Measurements from ENCODE around the gene SMIM1. TPM values are rescaled to one million over a fixed set of nuclear protein-coding genes. Genes with fewer than 3 reads are reported as not detected.
A peak's percentile ranks its signal among the peaks of the same experiment; 100 is the strongest.

Gene SMIM1
- total RNA-seq, 1 donor from 2014 or later: 10.8 TPM

DNA sequence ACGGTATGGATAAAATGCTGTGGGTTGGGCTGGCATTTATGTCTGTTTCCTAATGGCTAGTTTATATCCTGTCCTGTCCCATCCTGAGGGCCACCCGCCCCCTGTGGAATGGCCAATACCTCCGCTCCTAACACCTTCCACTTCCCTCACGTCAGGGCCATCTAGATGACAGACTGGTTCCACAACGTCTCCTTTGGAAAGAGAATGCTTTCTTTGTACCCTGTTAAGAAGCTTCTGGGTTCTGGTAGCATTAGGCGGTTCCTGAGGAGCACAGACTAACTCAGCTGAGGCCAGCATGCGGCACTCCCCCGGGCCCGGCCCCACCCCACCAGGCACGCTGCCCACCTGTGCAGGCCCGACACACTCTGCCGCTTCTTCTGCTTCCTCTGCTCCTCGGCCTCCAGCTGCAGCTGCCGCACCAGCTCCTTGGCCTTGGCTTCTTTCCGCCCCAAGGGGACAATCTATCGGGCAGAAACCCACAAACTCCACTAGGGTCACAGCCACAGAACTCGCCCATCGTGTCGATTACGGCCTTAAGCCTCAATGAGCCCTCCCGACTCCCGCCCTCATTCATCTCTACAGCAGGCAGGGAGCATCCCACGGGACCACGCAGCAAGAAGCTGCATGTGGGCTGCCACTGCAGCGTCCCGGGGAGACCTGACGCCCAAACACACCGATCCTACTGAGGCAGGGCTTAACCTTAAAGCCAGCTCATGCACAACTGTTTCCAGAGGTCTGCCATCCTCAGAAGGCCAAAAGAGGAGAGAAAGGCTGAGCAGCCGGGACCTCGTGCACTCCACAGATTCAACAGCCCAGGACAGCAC, 11.3 kb downstream of the SMIM1 start:
- Mint-ChIP-seq H3K27me3 (no peaks in the 10 kb centered on the region), H3K27ac (no peak overlapping the region), H3K36me3 (ENCODE audit: insufficient read depth) (peaks cover 26% of the 10 kb centered on the region), H3K4me3 (ENCODE audit: low read depth) (no peak overlapping the region), H3K9me3 (ENCODE audit: low read depth) (no peaks in the 10 kb centered on the region), H3K4me1 (ENCODE audit: low read depth) (no peaks in the 10 kb centered on the region)
- no peak for TF ChIP-seq CTCF (IDR thresholded peaks at IDR 0.05; ENCODE audit: unreplicated experiment)
- no peak for DNase-seq (ENCODE audit: low spot score, unreplicated experiment)

DNA sequence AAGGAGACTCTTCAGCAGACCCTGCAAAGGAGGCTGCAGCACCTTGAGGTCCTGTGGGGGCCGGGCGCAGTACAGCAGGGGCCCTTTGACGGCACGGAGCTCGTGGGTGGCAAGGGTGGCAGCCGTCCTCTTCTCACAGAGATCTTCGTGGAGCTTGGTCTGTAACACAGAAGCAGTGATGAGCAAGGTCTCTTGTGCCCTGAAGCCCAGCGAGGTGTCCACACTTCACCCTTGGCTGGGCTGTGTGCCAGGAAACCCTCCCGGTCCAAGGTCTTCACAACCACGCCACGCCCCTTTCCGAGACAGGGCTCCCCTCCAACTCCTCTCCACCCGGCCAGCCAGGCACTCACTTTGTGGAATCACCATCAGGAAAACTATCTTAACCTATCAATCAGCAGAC, 12.5 kb downstream of the SMIM1 start:
- Mint-ChIP-seq H3K9me3 (ENCODE audit: low read depth) (no peaks in the 10 kb centered on the region), H3K27me3 (no peaks in the 10 kb centered on the region), H3K36me3 (ENCODE audit: insufficient read depth) (peaks cover 22% of the 10 kb centered on the region), H3K4me1 (ENCODE audit: low read depth) (no peaks in the 10 kb centered on the region), H3K27ac (no peak overlapping the region), H3K4me3 (ENCODE audit: low read depth) (no peak overlapping the region)
- no peak for TF ChIP-seq CTCF (IDR thresholded peaks at IDR 0.05; ENCODE audit: unreplicated experiment)
- DNase-seq (ENCODE audit: low spot score, unreplicated experiment): no peak

DNA sequence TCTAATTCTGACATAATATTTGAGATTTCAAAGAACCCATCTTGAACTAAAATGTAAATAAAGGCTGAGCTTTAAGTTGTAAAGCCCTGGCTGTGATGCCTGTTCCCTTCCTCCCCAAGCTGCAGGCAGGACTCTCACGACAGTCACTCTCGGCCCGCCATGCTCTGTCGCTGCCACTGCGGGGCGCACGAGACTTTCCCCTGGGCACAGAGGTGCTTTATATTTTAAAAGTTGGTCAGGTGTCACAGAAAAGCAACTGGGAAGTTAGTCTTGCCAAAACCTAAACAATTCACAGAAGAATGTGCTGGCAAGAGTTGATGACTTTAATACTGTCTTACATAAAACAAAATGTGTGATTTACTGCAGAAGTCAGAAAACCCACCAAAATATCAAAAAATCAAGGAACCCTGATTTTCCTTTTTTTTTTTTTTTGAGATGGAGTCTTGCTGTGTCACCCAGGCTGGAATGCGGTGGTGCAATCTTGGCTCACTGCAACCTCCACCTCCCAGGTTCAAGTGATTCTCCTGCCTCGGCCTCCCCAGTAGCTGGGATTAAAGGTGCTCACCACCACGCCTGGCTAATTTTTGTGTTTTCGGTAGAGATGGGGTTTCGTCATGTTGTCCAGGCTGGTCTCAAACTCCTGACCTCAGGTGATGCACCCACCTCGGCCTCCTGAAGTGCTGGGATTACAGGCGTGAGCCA, 13.1 kb downstream of the SMIM1 start:
- no peaks in the 10 kb centered on the region for H3K9me3 Mint-ChIP-seq (ENCODE audit: low read depth)
- DNase-seq (ENCODE audit: low spot score, unreplicated experiment): no peak
- no peak overlapping the region for H3K27ac Mint-ChIP-seq
- TF ChIP-seq CTCF (IDR thresholded peaks at IDR 0.05; ENCODE audit: unreplicated experiment): peak; percentile 31
- H3K4me3 Mint-ChIP-seq (ENCODE audit: low read depth): no peak overlapping the region
- H3K36me3 Mint-ChIP-seq (ENCODE audit: insufficient read depth): peaks cover 18% of the 10 kb centered on the region
- no peaks in the 10 kb centered on the region for H3K4me1 Mint-ChIP-seq (ENCODE audit: low read depth)
- H3K27me3 Mint-ChIP-seq: no peaks in the 10 kb centered on the region

- Mint-ChIP-seq H3K36me3 (ENCODE audit: insufficient read depth) (peaks cover 15% of the 10 kb centered on the region), H3K4me1 (ENCODE audit: low read depth) (no peaks in the 10 kb centered on the region), H3K4me3 (ENCODE audit: low read depth) (no peak overlapping the region), H3K9me3 (ENCODE audit: low read depth) (no peaks in the 10 kb centered on the region), H3K27me3 (no peaks in the 10 kb centered on the region), H3K27ac (no peak overlapping the region)
- no peak for DNase-seq (ENCODE audit: low spot score, unreplicated experiment)
- no peak for TF ChIP-seq CTCF (IDR thresholded peaks at IDR 0.05; ENCODE audit: unreplicated experiment)
These were observed 14.2 kb downstream of the SMIM1 start for GRCh38 chr1:3786468-3787348.

GRCh38 chr1:3787349-3787715, 14.8 kb downstream of the SMIM1 start:
- Mint-ChIP-seq H3K27ac (no peak overlapping the region), H3K4me1 (ENCODE audit: low read depth) (no peaks in the 10 kb centered on the region), H3K4me3 (ENCODE audit: low read depth) (no peak overlapping the region), H3K36me3 (ENCODE audit: insufficient read depth) (peaks cover 15% of the 10 kb centered on the region), H3K9me3 (ENCODE audit: low read depth) (no peaks in the 10 kb centered on the region), H3K27me3 (no peaks in the 10 kb centered on the region)
- DNase-seq (ENCODE audit: low spot score, unreplicated experiment): no peak
- TF ChIP-seq CTCF (IDR thresholded peaks at IDR 0.05; ENCODE audit: unreplicated experiment): no peak

Measured in progenitor cell of endocrine pancreas (in vitro differentiated cells).